HEK293 (cell line): ENCODE data around the gene EID2.

Source experiments
- CTCF ChIA-PET: fragments of 350-600 bp; formaldehyde crosslinking; extraction: SDS; loops from one replicate; lab custom pipeline; 2021; ENCODE audit warnings: antibody characterized with exemption; lab: Yijun Ruan, JAX
- POLR2A ChIA-PET: fragments of 300-600 bp; formaldehyde crosslinking; extraction: SDS; loops from one replicate; lab custom pipeline; 2020; ENCODE audit warnings: antibody characterized with exemption, inconsistent platforms; lab: Yijun Ruan, JAX
- H3K27ac ChIP-seq: fragments of 200-500 bp; sonication (Bioruptor generic); 2 replicates; pipeline ENCODE4 v1.5.1; 2014; ENCODE audit warnings: low read depth, low read length, control low read depth, inconsistent platforms; ENCODE audit errors: extremely low read depth
- H3K36me3 ChIP-seq, 2 experiments: fragments of 200-500 bp in 1 of 2; sonication (Bioruptor generic) in 1 of 2; 1 replicate in 1 of 2; 2 replicates in 1 of 2; pipeline ENCODE4 v1.5.1; 2014 to 2017; ENCODE audit warnings: inconsistent platforms in 2 of 2, low read length in 2 of 2; ENCODE audit not compliant: control insufficient read depth in 2 of 2, insufficient read depth in 1 of 2
- H3K4me1 ChIP-seq: fragments of 200-500 bp; sonication (Bioruptor generic); 2 replicates; pipeline ENCODE4 v1.5.1; 2014; ENCODE audit warnings: mild to moderate bottlenecking, low read length, inconsistent platforms; ENCODE audit not compliant: control insufficient read depth, insufficient read depth
- H3K4me3 ChIP-seq: 2 replicates; pipeline ENCODE4 v1.5.1; 2011; ENCODE audit warnings: low read depth, mild to moderate bottlenecking, control low read depth, low read length, moderate library complexity
- H3K9me3 ChIP-seq: fragments of 200-500 bp; sonication (Bioruptor generic); 2 replicates; pipeline ENCODE4 v1.5.1; 2014; ENCODE audit warnings: low read depth, low read length, inconsistent platforms; ENCODE audit not compliant: control insufficient read depth, insufficient read depth
- BCL11A ChIP-seq: fragments of 450-650 bp; formaldehyde crosslinking; IDR thresholded peaks from 2 replicates; pipeline ENCODE4 v1.5.1; 2016; ENCODE audit warnings: low read depth, missing biosample characterization, missing genetic modification characterization
- BCL11B ChIP-seq: fragments of 450-650 bp; formaldehyde crosslinking; IDR thresholded peaks from 2 replicates; pipeline ENCODE4 v1.5.1; 2016; ENCODE audit warnings: low read depth, missing biosample characterization, missing genetic modification characterization
- IKZF3 ChIP-seq: fragments of 450-650 bp; IDR thresholded peaks from 2 replicates; pipeline ENCODE4 v1.5.0; 2018; ENCODE audit warnings: missing biosample characterization, mild to moderate bottlenecking, missing genetic modification characterization, moderate library complexity
- KLF1 ChIP-seq: fragments of 450-650 bp; formaldehyde crosslinking; IDR thresholded peaks from 2 replicates; pipeline ENCODE4 v1.5.1; 2016; ENCODE audit warnings: missing biosample characterization, missing genetic modification characterization
- RBAK ChIP-seq: fragments of 450-650 bp; formaldehyde crosslinking; IDR thresholded peaks from 2 replicates; pipeline ENCODE4 v1.5.1; 2016; ENCODE audit warnings: missing biosample characterization, missing genetic modification characterization
- ZBTB20 ChIP-seq: fragments of 450-650 bp; formaldehyde crosslinking; IDR thresholded peaks from 2 replicates; pipeline ENCODE4 v1.5.1; 2016; ENCODE audit warnings: missing biosample characterization, missing genetic modification characterization
- ZNF157 ChIP-seq: fragments of 450-650 bp; formaldehyde crosslinking; IDR thresholded peaks from 2 replicates; pipeline ENCODE4 v1.5.1; 2016; ENCODE audit warnings: missing biosample characterization, missing genetic modification characterization
- ZNF169 ChIP-seq: fragments of 450-650 bp; formaldehyde crosslinking; IDR thresholded peaks from 2 replicates; pipeline ENCODE4 v1.5.1; 2016; ENCODE audit warnings: missing biosample characterization, missing genetic modification characterization
- ZNF324 ChIP-seq: fragments of 450-650 bp; formaldehyde crosslinking; IDR thresholded peaks from 2 replicates; pipeline ENCODE4 v1.5.1; 2016; ENCODE audit warnings: missing biosample characterization, missing genetic modification characterization
- ZNF426 ChIP-seq: fragments of 450-650 bp; formaldehyde crosslinking; IDR thresholded peaks from 2 replicates; pipeline ENCODE4 v1.5.1; 2017; ENCODE audit warnings: missing biosample characterization, missing genetic modification characterization, mild to moderate bottlenecking, inconsistent platforms, moderate library complexity
- ZNF621 ChIP-seq: fragments of 450-650 bp; formaldehyde crosslinking; IDR thresholded peaks from 2 replicates; pipeline ENCODE4 v1.5.1; 2017; ENCODE audit warnings: missing biosample characterization, missing genetic modification characterization
- ZNF654 ChIP-seq: fragments of 450-650 bp; formaldehyde crosslinking; IDR thresholded peaks from 2 replicates; pipeline ENCODE4 v1.5.1; 2016; ENCODE audit warnings: low read depth, missing biosample characterization, missing genetic modification characterization
- ZNF658 ChIP-seq: fragments of 450-650 bp; formaldehyde crosslinking; IDR thresholded peaks from 2 replicates; pipeline ENCODE4; 2016; ENCODE audit warnings: missing biosample characterization, missing genetic modification characterization
- ZNF664 ChIP-seq: fragments of 450-650 bp; formaldehyde crosslinking; IDR thresholded peaks from 2 replicates; pipeline ENCODE4 v1.5.1; 2016; ENCODE audit warnings: missing biosample characterization, missing genetic modification characterization
- ZNF677 ChIP-seq: fragments of 450-650 bp; IDR thresholded peaks from 2 replicates; pipeline ENCODE4 v1.5.0; 2018; ENCODE audit warnings: missing biosample characterization, mild to moderate bottlenecking, missing genetic modification characterization, moderate library complexity
- ZNF791 ChIP-seq: fragments of 450-650 bp; formaldehyde crosslinking; IDR thresholded peaks from 2 replicates; pipeline ENCODE4 v1.5.1; 2016; ENCODE audit warnings: missing biosample characterization, missing genetic modification characterization
- ZNF837 ChIP-seq: fragments of 450-650 bp; formaldehyde crosslinking; IDR thresholded peaks from 2 replicates; pipeline ENCODE4 v1.5.1; 2016; ENCODE audit warnings: missing biosample characterization, missing genetic modification characterization
- ZXDB ChIP-seq: fragments of 450-650 bp; formaldehyde crosslinking; IDR thresholded peaks from 2 replicates; pipeline ENCODE4 v1.5.1; 2016; ENCODE audit warnings: missing biosample characterization, missing genetic modification characterization
- TF ChIP-seq, protein P1 (sequence below): fragments of 450-650 bp; formaldehyde crosslinking; IDR thresholded peaks from 2 replicates; pipeline ENCODE4 v1.5.1; 2016; ENCODE audit warnings: missing biosample characterization, missing genetic modification characterization
- TF ChIP-seq, protein P2 (sequence below): fragments of 450-650 bp; formaldehyde crosslinking; conservative IDR thresholded peaks from 2 replicates; pipeline ENCODE4 v1.5.1; 2016; ENCODE audit warnings: low read depth, missing biosample characterization, missing genetic modification characterization
- TF ChIP-seq, protein P3 (sequence below): fragments of 450-650 bp; formaldehyde crosslinking; IDR thresholded peaks from 2 replicates; pipeline ENCODE4 v1.5.1; 2016; ENCODE audit warnings: missing biosample characterization, missing genetic modification characterization
- TF ChIP-seq, protein P4 (sequence below): fragments of 450-650 bp; formaldehyde crosslinking; IDR thresholded peaks from 2 replicates; pipeline ENCODE4 v1.5.1; 2017; ENCODE audit warnings: missing biosample characterization, missing genetic modification characterization
- TF ChIP-seq, protein P5 (sequence below): fragments of 450-650 bp; formaldehyde crosslinking; IDR thresholded peaks from 2 replicates; pipeline ENCODE4 v1.5.1; 2016; ENCODE audit warnings: missing biosample characterization, missing genetic modification characterization

EID2 gene

DNA sequence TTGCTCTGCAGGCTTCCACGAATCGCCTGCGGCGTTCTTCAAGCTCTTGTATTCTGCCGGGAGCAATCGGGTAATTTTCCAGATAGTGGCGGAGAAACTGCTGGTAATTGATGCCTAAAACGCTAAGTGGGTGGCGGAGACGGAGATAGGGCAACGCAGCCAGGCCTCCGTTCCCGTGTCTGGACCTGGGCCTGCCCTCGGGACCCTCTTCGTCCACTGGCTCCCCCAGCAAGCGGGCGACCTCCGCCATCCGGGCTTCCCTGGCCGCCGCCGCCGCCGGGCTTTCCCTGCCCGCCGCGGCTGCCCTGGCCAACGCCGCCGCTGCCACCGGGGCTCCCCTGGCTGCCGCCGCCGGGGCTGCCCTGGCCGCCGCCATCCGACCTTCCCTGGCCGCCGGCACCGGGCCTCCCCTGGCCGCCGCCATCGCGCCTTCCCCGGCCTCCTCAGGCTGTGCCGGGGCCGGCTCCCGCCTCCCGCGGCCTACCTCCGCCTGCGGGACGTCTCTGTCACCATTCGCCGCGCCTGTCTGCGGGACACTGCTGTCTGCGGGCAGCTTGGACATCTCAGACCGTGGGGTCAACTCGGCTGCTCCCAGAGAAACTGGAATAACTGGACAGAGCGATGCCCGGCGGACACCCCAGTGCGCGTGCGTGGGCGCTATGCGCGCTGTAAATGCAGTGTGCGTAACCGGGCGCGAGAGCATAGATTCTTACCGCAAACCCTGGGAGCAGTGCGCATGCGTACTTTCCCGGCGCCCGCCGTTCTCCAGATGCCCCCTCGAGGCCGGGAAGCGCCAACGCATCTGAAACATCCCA lies at the start of gene EID2 (continued):
- TF ChIP-seq ZNF426 (tag by site-specific recombination): no peak
- TF ChIP-seq IKZF3 (tag by site-specific recombination): peak; percentile 85
- TF ChIP-seq, protein P1, sequence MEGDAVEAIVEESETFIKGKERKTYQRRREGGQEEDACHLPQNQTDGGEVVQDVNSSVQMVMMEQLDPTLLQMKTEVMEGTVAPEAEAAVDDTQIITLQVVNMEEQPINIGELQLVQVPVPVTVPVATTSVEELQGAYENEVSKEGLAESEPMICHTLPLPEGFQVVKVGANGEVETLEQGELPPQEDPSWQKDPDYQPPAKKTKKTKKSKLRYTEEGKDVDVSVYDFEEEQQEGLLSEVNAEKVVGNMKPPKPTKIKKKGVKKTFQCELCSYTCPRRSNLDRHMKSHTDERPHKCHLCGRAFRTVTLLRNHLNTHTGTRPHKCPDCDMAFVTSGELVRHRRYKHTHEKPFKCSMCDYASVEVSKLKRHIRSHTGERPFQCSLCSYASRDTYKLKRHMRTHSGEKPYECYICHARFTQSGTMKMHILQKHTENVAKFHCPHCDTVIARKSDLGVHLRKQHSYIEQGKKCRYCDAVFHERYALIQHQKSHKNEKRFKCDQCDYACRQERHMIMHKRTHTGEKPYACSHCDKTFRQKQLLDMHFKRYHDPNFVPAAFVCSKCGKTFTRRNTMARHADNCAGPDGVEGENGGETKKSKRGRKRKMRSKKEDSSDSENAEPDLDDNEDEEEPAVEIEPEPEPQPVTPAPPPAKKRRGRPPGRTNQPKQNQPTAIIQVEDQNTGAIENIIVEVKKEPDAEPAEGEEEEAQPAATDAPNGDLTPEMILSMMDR (tag by site-specific recombination): peak; percentile 97
- TF ChIP-seq, protein P2, sequence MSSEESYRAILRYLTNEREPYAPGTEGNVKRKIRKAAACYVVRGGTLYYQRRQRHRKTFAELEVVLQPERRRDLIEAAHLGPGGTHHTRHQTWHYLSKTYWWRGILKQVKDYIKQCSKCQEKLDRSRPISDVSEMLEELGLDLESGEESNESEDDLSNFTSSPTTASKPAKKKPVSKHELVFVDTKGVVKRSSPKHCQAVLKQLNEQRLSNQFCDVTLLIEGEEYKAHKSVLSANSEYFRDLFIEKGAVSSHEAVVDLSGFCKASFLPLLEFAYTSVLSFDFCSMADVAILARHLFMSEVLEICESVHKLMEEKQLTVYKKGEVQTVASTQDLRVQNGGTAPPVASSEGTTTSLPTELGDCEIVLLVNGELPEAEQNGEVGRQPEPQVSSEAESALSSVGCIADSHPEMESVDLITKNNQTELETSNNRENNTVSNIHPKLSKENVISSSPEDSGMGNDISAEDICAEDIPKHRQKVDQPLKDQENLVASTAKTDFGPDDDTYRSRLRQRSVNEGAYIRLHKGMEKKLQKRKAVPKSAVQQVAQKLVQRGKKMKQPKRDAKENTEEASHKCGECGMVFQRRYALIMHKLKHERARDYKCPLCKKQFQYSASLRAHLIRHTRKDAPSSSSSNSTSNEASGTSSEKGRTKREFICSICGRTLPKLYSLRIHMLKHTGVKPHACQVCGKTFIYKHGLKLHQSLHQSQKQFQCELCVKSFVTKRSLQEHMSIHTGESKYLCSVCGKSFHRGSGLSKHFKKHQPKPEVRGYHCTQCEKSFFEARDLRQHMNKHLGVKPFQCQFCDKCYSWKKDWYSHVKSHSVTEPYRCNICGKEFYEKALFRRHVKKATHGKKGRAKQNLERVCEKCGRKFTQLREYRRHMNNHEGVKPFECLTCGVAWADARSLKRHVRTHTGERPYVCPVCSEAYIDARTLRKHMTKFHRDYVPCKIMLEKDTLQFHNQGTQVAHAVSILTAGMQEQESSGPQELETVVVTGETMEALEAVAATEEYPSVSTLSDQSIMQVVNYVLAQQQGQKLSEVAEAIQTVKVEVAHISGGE: 0 out of 2 replicates have a peak, but pooled peaks have one; percentile 17
- TF ChIP-seq, protein P3, sequence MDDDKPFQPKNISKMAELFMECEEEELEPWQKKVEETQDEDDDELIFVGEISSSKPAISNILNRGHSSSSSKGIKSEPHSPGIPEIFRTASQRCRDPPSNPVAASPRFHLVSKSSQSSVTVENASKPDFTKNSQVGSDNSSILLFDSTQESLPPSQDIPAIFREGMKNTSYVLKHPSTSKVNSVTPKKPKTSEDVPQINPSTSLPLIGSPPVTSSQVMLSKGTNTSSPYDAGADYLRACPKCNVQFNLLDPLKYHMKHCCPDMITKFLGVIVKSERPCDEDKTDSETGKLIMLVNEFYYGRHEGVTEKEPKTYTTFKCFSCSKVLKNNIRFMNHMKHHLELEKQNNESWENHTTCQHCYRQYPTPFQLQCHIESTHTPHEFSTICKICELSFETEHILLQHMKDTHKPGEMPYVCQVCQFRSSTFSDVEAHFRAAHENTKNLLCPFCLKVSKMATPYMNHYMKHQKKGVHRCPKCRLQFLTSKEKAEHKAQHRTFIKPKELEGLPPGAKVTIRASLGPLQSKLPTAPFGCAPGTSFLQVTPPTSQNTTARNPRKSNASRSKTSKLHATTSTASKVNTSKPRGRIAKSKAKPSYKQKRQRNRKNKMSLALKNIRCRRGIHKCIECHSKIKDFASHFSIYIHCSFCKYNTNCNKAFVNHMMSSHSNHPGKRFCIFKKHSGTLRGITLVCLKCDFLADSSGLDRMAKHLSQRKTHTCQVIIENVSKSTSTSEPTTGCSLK (tag by site-specific recombination): no peak
- TF ChIP-seq ZXDB (tag by site-specific recombination): peak; percentile 54
- no peak for TF ChIP-seq ZNF658 (tag by site-specific recombination)
- peak; percentile 70; the same call in 1 of the 2 replicates for TF ChIP-seq ZBTB20

DNA sequence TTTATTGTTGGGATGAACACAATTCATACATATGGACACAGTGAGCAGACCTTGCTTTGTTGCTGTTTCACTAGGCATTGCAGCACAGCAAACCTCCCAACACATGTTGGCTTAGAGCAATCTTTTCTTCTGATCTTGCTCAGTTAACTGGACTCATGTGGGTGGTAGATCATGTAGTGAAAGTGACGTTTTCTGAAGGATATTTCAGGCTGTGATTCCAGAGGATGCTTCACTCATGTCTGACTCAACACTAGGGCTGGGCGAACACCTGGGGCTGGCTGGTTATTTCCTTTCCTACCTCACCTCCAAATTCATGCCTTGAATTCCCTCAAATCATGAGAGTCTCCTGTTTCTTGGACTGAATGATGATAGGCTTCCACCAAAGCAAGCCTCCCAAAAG lies 48.1 kb upstream of the EID2 start:
- Histone ChIP-seq H3K36me3 (no peaks in the 10 kb centered on the region; a peak in 1 of 3 replicates), H3K9me3 (peaks cover 4% of the 10 kb centered on the region), H3K27ac (no peak overlapping the region), H3K4me1 (no peaks in the 10 kb centered on the region), H3K4me3 (no peak overlapping the region)
- TF ChIP-seq ZNF658 (tag by site-specific recombination) (no peak), ZNF791 (tag by site-specific recombination) (no peak), ZNF677 (tag by site-specific recombination) (no peak), KLF1 (tag by site-specific recombination) (no peak), ZNF837 (tag by site-specific recombination) (no peak), BCL11A (tag by site-specific recombination) (no peak), RBAK (tag by site-specific recombination) (no peak), ZNF664 (no peak), ZNF654 (tag by site-specific recombination) (no peak), BCL11B (tag by site-specific recombination) (no peak), ZNF169 (tag by site-specific recombination) (no peak), ZBTB20 (no peak), ZNF621 (tag by site-specific recombination) (no peak), ZNF324 (tag by site-specific recombination) (no peak), ZNF157 (tag by site-specific recombination) (no peak)
- TF ChIP-seq, protein P4, sequence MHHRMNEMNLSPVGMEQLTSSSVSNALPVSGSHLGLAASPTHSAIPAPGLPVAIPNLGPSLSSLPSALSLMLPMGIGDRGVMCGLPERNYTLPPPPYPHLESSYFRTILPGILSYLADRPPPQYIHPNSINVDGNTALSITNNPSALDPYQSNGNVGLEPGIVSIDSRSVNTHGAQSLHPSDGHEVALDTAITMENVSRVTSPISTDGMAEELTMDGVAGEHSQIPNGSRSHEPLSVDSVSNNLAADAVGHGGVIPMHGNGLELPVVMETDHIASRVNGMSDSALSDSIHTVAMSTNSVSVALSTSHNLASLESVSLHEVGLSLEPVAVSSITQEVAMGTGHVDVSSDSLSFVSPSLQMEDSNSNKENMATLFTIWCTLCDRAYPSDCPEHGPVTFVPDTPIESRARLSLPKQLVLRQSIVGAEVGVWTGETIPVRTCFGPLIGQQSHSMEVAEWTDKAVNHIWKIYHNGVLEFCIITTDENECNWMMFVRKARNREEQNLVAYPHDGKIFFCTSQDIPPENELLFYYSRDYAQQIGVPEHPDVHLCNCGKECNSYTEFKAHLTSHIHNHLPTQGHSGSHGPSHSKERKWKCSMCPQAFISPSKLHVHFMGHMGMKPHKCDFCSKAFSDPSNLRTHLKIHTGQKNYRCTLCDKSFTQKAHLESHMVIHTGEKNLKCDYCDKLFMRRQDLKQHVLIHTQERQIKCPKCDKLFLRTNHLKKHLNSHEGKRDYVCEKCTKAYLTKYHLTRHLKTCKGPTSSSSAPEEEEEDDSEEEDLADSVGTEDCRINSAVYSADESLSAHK: no peak
- TF ChIP-seq, protein P5, sequence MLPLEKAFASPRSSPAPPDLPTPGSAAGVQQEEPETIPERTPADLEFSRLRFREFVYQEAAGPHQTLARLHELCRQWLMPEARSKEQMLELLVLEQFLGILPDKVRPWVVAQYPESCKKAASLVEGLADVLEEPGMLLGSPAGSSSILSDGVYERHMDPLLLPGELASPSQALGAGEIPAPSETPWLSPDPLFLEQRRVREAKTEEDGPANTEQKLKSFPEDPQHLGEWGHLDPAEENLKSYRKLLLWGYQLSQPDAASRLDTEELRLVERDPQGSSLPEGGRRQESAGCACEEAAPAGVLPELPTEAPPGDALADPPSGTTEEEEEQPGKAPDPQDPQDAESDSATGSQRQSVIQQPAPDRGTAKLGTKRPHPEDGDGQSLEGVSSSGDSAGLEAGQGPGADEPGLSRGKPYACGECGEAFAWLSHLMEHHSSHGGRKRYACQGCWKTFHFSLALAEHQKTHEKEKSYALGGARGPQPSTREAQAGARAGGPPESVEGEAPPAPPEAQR (tag by site-specific recombination): no peak
- CTCF ChIA-PET: interaction anchor here (0.8 kb wide), 1 partner anchor 36 kb away, joined by 4 read pairs; no protein-coding TSS in a partner anchor
- POLR2A ChIA-PET: no interaction called here
